Measurements from ENCODE around the gene KCTD2. TPM values are rescaled to one million over a fixed set of nuclear protein-coding genes. Genes with fewer than 3 reads are reported as not detected.

The KCTD2 gene
- total and polyA plus RNA-seq, 2 of the 13 experiments (the other 11 are each of a cell fraction or from before 2014, with no cell fraction given): 28.3 to 32.6 TPM

GRCh38 chr17:75084039-75084660 is 37.1 kb downstream of the KCTD2 start (continued):
- TF ChIP-seq RNF219 (CRISPR knock-in tag; IDR thresholded peaks at IDR 0.05) (no peak), ZNF609 (CRISPR knock-in tag; IDR thresholded peaks at IDR 0.05; ENCODE audit: borderline replicate concordance) (peak; percentile 91), CENPX (CRISPR knock-in tag; IDR thresholded peaks at IDR 0.05) (no peak), POGK (CRISPR knock-in tag; conservative IDR thresholded peaks at IDR 0.05) (0 out of 2 replicates have a peak, but pooled peaks have one; percentile 40), SETDB1 (CRISPR knock-in tag; IDR thresholded peaks at IDR 0.05; ENCODE audit: borderline replicate concordance) (no peak), ZNF737 (CRISPR knock-in tag; IDR thresholded peaks at IDR 0.05; ENCODE audit: borderline replicate concordance) (no peak), ATF5 (CRISPR knock-in tag; IDR thresholded peaks at IDR 0.05; ENCODE audit: low read depth) (no peak), ARHGAP35 (CRISPR knock-in tag; IDR thresholded peaks at IDR 0.05; ENCODE audit: borderline replicate concordance) (0 out of 2 replicates have a peak, but pooled peaks have one; percentile 40), HCFC1 (IDR thresholded peaks at IDR 0.05; ENCODE audit: low read depth, low read length) (no peak), ELK4 (CRISPR knock-in tag; IDR thresholded peaks at IDR 0.05; ENCODE audit: borderline replicate concordance) (no peak), GLMP (CRISPR knock-in tag; IDR thresholded peaks at IDR 0.05; ENCODE audit: borderline replicate concordance) (no peak), KAT8 (CRISPR knock-in tag; IDR thresholded peaks at IDR 0.05) (peak; percentile 81), ZNF614 (CRISPR knock-in tag; IDR thresholded peaks at IDR 0.05; ENCODE audit: borderline replicate concordance) (peak; percentile 93), ZNF580 (CRISPR knock-in tag; IDR thresholded peaks at IDR 0.05; ENCODE audit: borderline replicate concordance, low read depth) (peak; percentile 88; the same call in 1 of the 2 replicates), HMG20B (CRISPR knock-in tag; conservative IDR thresholded peaks at IDR 0.05) (peak; percentile 77)

All from HepG2 (cell line).